RPMI7951 (cell line): ENCODE results near the gene PHLPP1. TPM values are rescaled to one million over a fixed set of nuclear protein-coding genes. Genes with fewer than 3 reads are reported as not detected.
A peak's percentile ranks its signal among the peaks of the same experiment; 100 is the strongest.
"Not testable (repeated sequence)": the region's sequence is repeated elsewhere in the genome, so short reads cannot be mapped to it uniquely, and the experiment has no call there.

Source experiments
- DNase-seq: peaks from one replicate; pipeline ENCODE4 v3.0.0-alpha.2; 2012; ENCODE audit warnings: low read depth
- total RNA-seq: library from RNA; depleted of rRNA; stranded (reverse); fragments of >200 nt; shearing (Covaris generic); gene quantifications from 2 replicates; pipeline ENCODE4 v1.2.3, GENCODE V29; 2014; rRNA removed

Gene PHLPP1
- 4.1 and 4.3 TPM in 2 replicates for total RNA-seq

GRCh38 chr18:62715436-62715758, at the start of gene PHLPP1:
TSS of gene PHLPP1 (plus strand) at chr18:62715541. CDS start at chr18:62715684, 143 bp downstream.
- no peak for DNase-seq

- no peak for DNase-seq
These were observed 46.1 kb upstream of the PHLPP1 start for GRCh38 chr18:62669225-62669624.

GRCh38 chr18:62670573-62670972, 44.8 kb upstream of the PHLPP1 start:
- no peak for DNase-seq

- peak; percentile 31 for DNase-seq
These were observed 42.7 kb upstream of the PHLPP1 start for GRCh38 chr18:62672600-62672999.

GRCh38 chr18:62678847-62679485, 36.4 kb upstream of the PHLPP1 start:
- DNase-seq, result no peak

GRCh38 chr18:62682371-62682770, 33.0 kb upstream of the PHLPP1 start:
- DNase-seq, result no peak

- DNase-seq, result no peak
These were observed 31.4 kb upstream of the PHLPP1 start for GRCh38 chr18:62683935-62684334.

- DNase-seq, result no peak
These were observed 26.5 kb upstream of the PHLPP1 start for GRCh38 chr18:62688743-62689317.

- peak; percentile 24 for DNase-seq
These were observed 25.0 kb upstream of the PHLPP1 start for GRCh38 chr18:62690236-62690815.

GRCh38 chr18:62693659-62694058, 21.7 kb upstream of the PHLPP1 start:
- DNase-seq, result no peak

GRCh38 chr18:62697636-62698035, 17.7 kb upstream of the PHLPP1 start:
- DNase-seq, result no peak

GRCh38 chr18:62702259-62702658, 13.1 kb upstream of the PHLPP1 start:
- no peak for DNase-seq

- DNase-seq, result not testable (repeated sequence)
These were observed 8.5 kb upstream of the PHLPP1 start for GRCh38 chr18:62706879-62707278.

GRCh38 chr18:62709908-62710307, 5.4 kb upstream of the PHLPP1 start:
- DNase-seq, result not testable (repeated sequence)

- DNase-seq, result peak; percentile 54
These were observed 4.9 kb upstream of the PHLPP1 start for GRCh38 chr18:62710417-62710816.

GRCh38 chr18:62711781-62712180, 3.6 kb upstream of the PHLPP1 start:
- DNase-seq, result no peak

- no peak for DNase-seq
These were observed 1.6 kb upstream of the PHLPP1 start for GRCh38 chr18:62713651-62714247.

- DNase-seq, result peak; percentile 98
These were observed 488 bp upstream of the PHLPP1 start for GRCh38 chr18:62714671-62715435.

GRCh38 chr18:62715759-62716615, 646 bp downstream of the PHLPP1 start:
- DNase-seq, result peak; percentile 55

GRCh38 chr18:62716619-62717168, 1.4 kb downstream of the PHLPP1 start:
- peak; percentile 20 for DNase-seq
